GM19239 (cell line): Measurements from ENCODE around the gene NAV3.
A peak's percentile ranks its signal among the peaks of the same experiment; 100 is the strongest.

ENCODE experiments used
- DNase-seq: peaks from one replicate; pipeline ENCODE4 v3.0.0; 2011; ENCODE audit warnings: low spot score; ENCODE audit not compliant: insufficient read length
- FAIRE-seq: peaks from 2 replicates; lab custom pipeline; 2011; peaks lifted over from hg19 to GRCh38; lab: Jason Lieb, UNC

The NAV3 gene

GRCh38 chr12:77830583-77831351 lies at the start of gene NAV3:
NAV3 (plus strand) TSS chr12:77830894; CDS start chr12:77831462, 568 bp downstream.
- no peak for FAIRE-seq
- no peak for DNase-seq

- DNase-seq (no peak), FAIRE-seq (no peak)
These were observed 48.7 kb upstream of the NAV3 start for GRCh38 chr12:77782034-77782433.

- FAIRE-seq (no peak), DNase-seq (no peak)
These were observed 47.9 kb upstream of the NAV3 start for GRCh38 chr12:77782766-77783165.

GRCh38 chr12:77785211-77785610 lies 45.5 kb upstream of the NAV3 start:
- FAIRE-seq (no peak), DNase-seq (no peak)

GRCh38 chr12:77786675-77787074 lies 44.0 kb upstream of the NAV3 start:
- DNase-seq (no peak), FAIRE-seq (no peak)

GRCh38 chr12:77788231-77789168 lies 42.2 kb upstream of the NAV3 start:
- no peak for FAIRE-seq
- no peak for DNase-seq

- FAIRE-seq: no peak
- no peak for DNase-seq
These were observed 35.0 kb upstream of the NAV3 start for GRCh38 chr12:77795699-77796098.

GRCh38 chr12:77796775-77797174 lies 33.9 kb upstream of the NAV3 start:
- DNase-seq: no peak
- no peak for FAIRE-seq

- no peak for FAIRE-seq
- DNase-seq: no peak
These were observed 30.2 kb upstream of the NAV3 start for GRCh38 chr12:77800501-77800900.

- DNase-seq: no peak
- FAIRE-seq: no peak
These were observed 22.2 kb upstream of the NAV3 start for GRCh38 chr12:77808534-77808933.

- DNase-seq (no peak), FAIRE-seq (no peak)
These were observed 17.1 kb upstream of the NAV3 start for GRCh38 chr12:77813558-77813957.

- FAIRE-seq (no peak), DNase-seq (no peak)
These were observed 16.3 kb upstream of the NAV3 start for GRCh38 chr12:77814386-77814785.

- DNase-seq (peak; percentile 1), FAIRE-seq (no peak)
These were observed 14.5 kb upstream of the NAV3 start for GRCh38 chr12:77816196-77816595.

- no peak for FAIRE-seq
- no peak for DNase-seq
These were observed 13.4 kb upstream of the NAV3 start for GRCh38 chr12:77817276-77817675.

- no peak for FAIRE-seq
These were observed 12.3 kb upstream of the NAV3 start for GRCh38 chr12:77818351-77818750.

GRCh38 chr12:77821699-77822203 lies 8.9 kb upstream of the NAV3 start:
- FAIRE-seq (no peak), DNase-seq (no peak)

More at GRCh38 chr12:77818351-77818750, 12.3 kb upstream of the NAV3 start:
- DNase-seq: no peak

- no peak for FAIRE-seq
These were observed 2.6 kb downstream of the NAV3 start for GRCh38 chr12:77833329-77833728.

GRCh38 chr12:77834618-77835017 lies 3.9 kb downstream of the NAV3 start:
- FAIRE-seq (no peak), DNase-seq (no peak)

More at GRCh38 chr12:77833329-77833728, 2.6 kb downstream of the NAV3 start:
- DNase-seq: no peak

- DNase-seq (no peak), FAIRE-seq (no peak)
These were observed 5.3 kb downstream of the NAV3 start for GRCh38 chr12:77835969-77836368.

- no peak for DNase-seq
- no peak for FAIRE-seq
These were observed 7.2 kb downstream of the NAV3 start for GRCh38 chr12:77837876-77838291.

- no peak for DNase-seq
- no peak for FAIRE-seq
These were observed 10.8 kb downstream of the NAV3 start for GRCh38 chr12:77841521-77841920.
